CD4-positive, alpha-beta T cell treated with Interleukin-6 at 100 ng/mL for 8 hours (primary cell): ENCODE results near the gene ANKRD53.

Experiments used
- DNase-seq: peaks from one replicate; pipeline ENCODE4 v3.0.0-alpha.2; 2020; ENCODE audit warnings: mixed read lengths, low spot score

The ANKRD53 gene

DNA sequence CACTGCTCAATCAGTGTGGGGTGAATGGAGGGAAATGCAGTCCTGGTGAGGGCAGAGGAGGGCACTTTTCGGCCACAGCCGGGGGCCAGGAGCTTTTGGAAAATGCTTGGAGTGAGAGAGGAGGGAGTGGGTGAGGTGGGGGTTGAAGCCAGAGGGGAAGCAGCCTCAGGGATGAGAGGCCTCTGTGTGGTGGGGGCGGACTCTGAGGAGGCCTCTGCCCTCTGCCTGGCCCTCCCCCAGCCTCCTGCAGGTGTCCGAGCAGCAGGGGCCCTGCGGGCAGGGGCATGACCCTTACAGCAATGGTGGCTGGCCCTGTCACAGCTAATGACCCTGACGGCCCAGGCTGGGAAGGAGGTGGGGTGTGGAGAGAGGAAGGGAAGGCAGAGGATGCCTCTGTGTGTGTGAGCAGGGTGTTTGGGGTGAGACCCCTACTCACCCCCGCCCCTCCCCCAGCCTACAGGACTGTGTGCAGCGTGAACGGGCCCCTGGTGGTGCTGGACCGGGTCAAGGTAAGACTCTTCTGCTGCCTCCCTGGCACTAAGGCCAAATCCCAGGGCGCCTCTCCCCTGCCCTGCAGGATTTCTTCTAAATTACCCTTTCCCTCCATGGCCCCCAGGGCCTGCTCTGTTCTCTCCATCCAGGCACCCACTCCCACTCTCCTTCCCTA lies 35.1 kb upstream of the ANKRD53 start:
- no peak for DNase-seq

DNA sequence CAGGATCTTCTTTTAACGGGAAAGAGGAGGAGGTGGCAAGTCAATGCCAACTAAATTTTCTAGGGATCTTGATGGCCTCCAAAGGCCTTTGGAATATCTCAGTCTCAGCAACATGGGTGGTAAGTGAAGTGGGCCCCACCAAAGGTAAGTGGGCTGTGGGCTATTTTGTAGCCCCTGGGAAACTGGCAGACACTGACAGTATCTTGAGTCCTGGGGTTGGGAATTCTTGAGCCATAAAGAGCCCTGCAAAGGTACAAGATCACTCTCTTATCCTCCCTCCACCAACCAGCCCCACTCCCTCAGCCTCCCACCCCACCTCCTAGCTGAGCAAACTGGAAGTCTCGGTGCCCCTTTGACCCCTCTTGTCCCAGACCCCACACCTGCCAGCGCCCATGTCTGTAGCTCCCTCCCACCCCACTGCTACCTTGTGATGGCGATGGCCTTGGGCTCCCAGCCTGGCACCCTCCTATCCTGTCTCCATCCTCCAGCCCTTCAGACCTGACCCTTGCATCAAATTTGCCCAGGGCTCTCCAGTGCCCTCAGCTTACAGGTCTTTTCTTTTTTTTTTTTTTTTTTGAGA lies 34.2 kb upstream of the ANKRD53 start:
- DNase-seq: no peak

DNA sequence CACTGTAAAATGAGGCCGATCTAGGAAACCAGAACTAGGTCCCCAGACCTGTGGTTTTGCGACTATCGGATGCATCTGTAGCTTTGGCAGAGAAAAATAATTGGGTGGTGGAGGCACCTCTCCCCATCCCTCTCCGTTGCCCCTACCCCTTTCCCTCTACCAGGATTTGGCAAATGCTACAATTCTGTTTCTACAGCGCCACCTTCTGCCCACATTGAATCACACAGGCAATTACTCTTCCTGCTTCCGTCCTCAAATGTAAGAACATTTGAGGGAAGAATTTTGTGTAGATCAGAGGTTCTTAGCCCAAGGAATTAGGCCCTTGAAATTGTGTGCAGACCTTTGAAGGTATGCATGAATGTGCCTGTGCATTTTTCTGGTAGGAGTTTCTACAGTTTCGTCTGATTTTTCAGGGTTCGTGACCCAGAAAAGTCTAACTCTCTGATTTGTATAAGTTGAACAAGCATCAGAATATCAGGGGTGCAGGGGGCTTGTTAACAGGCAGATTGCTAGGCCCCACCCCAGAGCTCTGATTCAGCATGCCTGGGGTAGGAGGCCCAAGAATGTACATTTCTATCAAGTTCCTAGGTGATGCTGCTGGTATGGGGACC lies 31.5 kb upstream of the ANKRD53 start:
- peak; percentile 39 for DNase-seq

DNA sequence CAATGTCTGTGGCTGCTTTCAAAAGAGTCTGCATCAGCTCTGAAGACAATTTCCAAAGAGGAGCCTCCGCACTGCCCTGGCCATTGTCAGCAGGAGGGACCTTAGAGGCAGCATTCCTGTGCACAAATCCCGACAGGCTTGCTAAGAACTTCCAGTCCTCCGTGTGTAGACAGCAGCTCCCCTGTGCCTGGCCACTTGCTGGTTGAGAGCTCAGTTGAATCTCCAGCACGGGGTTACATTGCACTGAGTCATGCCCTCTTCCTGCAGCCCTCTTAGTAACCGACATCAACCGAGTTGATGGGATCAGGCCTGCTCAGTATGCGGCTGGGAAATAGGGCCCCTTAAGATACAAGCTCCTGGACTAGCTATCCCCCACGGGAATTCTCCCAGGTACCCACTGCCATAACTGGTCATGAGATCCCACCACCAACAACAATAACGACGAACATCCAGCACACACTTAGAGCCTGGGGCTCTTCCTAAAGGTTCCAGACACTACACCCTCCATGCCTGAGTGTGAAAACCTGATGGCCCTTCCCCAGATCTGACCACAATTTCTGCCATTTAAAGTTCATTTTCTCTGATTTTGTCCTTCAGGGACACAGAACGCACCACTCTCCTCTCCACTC lies 30.8 kb upstream of the ANKRD53 start:
- DNase-seq: no peak

DNA sequence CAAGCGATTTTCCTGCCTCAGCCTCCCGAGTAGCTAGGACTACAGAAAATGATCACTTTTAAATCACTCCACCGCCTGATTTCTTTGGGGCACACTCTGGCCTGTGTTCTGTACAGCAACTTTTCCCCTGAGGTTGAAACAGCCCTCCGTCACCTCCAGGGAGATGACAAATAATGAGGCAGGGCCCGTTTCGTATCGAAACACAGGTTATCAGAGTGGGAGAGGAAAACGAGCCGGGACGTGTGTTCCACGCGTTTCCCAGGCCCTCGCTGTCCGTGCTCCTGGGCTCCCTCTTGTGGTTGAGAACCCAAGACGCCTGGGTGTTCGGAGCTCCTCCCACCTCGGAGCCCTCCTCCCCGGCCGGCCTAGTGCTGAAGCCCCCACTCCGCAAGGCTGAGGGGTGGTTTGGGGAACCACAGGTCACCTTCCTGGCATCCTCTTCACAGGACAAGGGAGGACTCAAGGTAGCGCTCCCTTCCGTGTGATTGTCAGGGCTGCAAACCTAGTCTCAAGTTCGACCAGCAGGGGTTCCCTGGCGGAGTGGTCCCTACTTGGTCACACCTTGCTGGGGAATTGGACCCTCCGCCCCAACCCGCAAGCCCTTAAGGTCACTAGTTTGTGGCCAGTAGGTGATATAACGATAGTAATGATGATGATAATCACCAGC lies 30.0 kb upstream of the ANKRD53 start:
- DNase-seq: peak; percentile 69

DNA sequence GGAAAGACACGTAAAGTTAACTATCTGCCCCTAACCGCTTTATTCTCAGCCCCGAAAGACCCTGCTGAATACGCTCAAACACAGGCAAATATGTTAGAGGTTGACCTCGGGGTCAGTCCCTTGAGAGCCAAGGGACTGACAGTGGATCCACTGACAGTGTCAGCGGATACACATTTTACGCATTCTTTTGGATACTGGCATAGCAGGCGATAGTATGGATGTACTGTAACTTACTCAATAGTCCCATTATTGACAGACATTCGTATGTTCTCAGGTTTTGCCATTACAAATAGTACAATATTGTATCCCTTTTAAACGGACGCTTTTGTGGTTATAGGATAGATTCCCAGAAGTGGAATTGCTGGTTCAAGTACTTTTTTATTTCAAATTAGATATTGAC lies 29.3 kb upstream of the ANKRD53 start:
- no peak for DNase-seq

DNA sequence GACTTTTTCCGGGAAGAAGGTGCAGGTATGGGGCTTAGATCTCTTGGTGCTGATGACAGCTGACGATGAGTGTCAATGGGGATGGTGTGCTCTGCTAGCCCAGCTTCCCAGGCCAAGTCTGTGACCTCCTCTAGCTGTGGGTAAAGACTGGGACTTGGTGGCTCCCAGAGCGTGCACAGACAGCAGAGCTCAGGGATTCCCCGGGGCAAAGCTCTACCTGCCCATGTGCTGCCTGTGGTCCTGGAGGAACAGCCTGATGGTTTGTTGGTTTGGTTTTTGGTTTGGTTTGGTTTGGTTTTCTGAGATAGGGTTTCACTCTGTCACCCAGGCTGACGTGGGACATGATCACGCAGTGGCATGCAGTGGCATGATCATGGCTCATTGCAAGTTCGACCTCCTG lies 23.5 kb upstream of the ANKRD53 start:
- no peak for DNase-seq

DNA sequence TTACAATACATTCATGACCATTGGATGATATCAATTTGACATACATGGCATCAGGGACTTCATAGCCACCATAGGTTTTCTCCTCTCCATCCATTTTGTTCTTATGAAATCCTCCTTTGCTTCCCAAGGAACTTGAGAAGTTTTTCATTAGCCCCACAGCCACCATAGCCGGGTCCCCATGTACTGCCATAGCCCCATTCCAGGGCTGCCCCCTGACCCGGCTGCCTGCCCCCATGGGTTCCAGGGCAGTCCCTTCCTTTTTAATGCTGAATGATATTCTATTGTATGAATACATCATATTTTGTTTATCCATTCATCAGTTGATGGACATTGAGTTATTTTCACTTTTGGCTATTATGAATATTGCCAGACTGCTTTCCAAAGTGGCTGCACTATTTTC lies 22.3 kb upstream of the ANKRD53 start:
- DNase-seq: no peak

DNA sequence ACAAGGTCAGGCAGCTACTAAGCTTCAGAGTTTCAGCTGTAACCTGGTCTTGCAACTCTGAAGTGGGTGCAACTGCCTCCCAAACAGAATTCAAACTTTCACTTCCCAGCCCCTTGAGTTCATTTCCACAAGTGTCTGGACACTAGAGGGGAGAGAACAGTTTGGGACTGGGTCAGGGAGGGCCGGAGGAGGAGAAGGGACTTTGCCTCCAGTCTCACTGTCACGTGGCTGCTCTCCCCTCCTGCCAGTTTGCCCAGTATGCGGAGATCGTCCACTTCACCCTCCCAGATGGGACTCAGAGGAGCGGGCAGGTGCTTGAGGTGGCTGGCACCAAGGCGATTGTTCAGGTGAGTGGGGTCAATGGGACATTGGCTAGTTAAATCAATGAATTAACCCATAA lies 20.6 kb upstream of the ANKRD53 start:
- no peak for DNase-seq

DNA sequence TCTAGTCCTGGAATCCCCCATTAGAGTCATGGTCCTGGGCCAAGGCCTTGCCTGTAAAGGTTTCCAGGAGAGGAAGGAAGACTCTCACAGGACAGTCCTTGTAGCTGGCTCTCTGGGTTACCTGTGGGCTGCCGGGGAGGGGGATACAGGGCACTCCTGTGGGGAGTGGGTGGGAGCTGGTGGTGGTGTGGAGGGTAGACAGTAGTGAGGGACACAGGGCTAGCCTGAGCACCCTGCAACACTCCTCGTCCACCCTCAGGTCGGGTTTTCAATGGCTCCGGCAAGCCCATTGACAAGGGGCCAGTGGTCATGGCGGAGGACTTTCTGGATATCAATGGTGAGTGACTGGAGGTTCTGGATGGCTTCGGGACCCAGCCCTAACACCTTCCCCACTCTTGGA lies 19.7 kb upstream of the ANKRD53 start:
- DNase-seq: no peak

DNA sequence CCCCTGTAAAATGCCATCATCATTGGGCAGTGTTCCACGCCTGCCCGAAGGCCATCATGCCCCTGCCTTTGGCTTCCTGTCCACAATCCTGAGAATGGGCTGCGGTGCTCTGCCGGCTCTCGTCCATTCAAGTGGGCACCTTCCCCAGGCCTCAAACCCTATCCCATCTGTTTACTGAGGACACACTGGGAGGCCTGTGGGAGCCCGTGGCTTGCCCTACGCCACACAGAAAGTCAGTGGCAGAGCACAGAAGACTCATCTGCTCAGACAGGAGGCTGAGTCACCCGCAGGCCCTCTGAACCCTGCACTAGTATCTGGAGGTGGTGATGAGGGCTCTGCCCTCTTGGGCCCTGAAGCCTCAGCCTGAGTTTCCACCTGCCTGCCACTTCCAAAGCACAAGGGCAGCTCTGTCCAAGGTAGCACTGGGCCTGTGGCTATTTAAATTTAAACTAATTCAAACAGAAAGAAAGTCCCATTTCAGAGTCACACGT lies 19.1 kb upstream of the ANKRD53 start:
- DNase-seq: no peak

DNA sequence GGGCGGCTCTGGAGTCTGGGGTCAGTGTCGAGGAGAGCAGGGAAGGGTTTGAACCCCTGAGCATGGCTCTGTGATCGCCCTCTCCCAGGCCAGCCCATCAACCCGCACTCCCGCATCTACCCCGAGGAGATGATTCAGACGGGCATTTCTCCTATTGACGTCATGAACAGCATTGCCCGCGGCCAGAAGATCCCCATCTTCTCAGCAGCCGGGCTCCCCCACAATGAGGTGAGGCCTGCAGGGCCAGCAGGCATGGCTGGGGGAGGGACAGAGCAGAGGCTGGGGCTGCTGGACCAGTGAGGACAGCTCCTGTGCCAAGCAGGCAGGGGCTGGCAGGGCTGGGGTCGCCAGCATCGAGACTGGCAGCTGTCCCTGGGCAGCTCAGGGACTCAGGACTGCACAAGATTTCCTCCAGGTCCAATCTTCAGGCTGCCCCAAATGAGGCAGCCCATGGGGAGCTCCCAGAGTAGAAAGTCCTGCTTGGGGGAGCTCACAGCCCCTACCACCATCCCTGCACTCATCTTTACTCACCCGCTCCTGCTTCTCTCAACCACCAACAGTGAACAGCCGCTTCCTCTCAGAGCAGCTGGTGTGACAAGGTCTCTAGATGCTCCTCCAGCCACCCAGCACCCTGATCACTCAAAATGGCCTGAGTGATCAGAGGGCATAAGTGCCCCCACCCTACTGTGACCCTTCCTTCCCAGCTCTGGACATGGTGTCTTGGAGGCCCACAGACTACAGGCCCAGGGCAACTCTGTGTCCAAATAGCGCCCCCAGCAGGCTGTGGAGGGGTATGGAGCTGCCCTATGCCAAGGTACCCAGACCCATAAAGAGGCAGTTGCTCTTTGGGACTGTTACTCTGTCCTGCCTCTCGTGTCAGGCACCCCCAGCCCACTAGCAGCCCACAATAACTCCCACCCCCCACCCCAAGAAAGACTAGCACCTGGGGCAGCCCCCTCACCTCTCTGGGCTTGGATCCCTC lies 18.3 kb upstream of the ANKRD53 start:
- no peak for DNase-seq

DNA sequence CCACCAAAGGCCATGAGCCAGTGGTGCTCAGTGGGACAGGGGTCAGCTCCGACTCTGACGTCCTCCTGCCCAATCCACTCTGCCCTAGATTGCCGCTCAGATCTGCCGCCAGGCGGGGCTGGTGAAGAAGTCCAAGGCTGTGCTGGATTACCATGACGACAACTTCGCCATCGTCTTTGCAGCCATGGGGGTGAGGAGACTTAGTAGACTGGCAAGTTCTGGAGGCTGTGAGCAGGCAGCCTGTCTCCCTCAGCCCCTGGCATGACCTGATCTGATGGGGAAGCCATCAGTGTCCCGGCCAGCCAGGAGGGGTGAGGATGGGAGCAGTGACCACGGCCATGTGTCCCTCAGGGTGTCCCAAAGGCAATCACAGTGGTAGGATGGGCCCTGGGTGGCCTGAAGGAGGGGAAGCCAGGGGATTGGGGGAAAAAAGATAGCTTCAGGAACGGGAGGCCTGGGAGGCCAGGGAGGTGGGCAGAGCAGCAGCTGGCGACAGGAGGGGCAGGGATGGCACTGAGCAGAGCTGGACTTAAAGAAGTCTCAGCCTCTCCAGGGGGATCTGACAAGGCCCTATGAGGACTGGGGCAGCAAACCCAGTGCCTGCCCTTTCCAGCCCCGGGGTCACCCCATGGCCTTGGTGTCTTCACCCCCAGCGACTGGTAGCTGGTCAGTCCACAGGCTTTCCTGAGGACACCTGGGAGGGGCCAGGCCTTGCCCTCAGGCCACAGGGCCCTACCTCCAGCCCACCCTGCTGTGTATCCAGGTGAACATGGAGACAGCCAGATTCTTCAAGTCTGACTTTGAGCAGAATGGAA lies 17.4 kb upstream of the ANKRD53 start:
- no peak for DNase-seq

DNA sequence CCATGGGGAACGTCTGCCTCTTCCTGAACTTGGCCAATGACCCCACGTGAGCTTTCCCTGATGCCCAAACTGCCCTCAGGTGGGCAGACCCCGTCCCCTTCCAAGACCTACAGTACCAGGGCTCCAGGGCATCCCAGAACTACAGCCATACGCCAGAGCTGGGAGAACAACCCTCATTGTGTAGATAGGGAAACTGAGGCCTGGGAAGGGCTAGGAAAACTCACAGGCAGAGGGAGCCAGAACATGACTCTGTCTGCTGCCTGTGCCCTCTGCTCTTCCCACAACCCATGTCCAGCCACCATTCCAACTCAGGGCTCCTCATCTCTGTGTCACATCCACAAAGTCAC lies 16.8 kb upstream of the ANKRD53 start:
- DNase-seq: no peak

DNA sequence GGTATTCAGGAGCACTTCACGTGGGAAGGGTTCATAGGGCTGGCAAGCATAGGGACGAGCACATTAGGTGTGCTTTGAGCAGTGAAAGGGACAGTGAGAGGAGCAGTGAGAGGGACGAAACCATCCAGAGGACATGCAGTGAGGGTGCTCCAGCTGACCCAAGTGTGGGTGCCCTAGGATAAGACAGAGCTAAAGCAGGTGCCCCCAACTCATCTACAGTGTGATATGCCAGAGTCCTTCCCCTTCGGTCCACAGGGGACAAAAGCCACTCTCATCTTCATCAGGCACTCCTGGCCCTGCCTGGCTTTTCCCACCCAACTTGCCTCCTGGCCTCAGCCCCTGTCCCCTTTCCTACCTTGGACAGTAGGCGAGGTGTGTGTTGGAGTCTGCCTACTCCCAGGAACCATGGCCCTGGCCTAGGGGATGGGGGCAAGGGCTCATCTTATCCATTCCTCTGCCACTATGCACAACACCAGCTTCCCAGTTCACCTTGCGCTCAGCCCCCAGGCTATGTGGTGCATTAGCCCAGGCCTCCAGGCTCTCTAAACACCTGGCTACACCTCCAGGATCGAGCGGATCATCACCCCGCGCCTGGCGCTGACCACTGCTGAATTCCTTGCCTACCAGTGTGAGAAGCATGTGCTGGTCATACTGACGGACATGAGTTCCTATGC lies 16.1 kb upstream of the ANKRD53 start:
- no peak for DNase-seq

DNA sequence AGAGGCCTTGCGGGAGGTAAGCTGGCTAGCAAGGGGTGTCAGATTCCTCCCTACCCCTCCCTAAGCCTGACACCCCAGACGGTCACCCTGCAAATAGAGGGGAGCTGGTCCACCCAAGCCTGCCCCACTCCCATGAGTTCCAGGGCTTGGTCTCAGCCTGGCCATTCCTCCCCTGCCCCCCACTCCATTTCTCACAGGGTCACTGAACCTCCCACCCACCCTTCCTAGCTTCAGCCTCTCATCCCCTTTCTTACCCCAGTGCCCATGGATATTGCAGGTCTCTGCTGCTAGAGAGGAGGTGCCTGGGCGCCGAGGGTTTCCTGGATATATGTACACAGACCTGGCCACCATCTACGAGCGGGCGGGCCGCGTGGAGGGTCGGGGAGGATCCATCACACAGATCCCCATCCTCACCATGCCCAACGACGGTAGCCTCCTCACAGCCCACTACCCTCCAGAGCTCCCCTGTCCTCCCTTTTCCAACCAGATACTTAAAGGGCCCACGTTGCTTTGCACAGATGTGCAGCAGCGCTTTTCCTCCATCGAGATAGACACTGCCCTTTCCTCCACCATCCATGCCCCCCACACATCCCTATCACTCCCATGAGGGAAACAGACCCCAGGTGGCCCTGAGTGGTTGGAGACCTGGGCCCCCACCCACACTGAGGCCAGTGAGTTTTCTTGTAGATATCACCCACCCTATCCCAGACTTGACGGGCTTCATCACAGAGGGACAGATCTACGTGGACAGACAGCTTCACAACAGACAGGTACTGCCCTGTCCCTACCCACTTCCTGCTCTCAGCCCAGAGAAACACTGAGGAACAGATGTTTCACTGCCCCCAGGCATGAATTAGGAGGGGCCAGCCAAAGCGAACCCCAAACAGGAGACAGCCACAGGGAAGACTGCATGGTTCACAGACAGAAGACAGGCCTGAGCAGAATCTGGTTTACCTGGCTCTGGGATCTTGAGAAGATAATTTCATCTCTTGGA lies 15.2 kb upstream of the ANKRD53 start:
- no peak for DNase-seq

DNA sequence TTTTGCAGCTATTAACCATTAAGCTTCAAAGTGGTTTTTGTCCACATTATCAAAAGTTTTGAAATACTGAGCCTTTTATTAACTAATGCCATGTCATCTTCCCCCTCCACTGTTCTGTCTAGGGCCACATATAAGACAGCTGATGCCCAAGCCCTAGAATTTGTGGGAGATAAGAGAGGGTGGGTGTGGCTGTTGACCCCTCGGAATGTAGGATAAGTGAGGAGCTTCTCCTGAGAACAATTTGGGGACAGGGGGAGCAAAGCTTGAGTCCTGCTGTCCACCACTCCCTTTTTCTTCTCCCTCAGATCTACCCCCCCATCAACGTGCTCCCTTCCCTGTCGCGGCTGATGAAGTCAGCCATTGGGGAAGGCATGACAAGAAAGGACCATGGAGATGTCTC lies 14.3 kb upstream of the ANKRD53 start:
- DNase-seq: no peak

DNA sequence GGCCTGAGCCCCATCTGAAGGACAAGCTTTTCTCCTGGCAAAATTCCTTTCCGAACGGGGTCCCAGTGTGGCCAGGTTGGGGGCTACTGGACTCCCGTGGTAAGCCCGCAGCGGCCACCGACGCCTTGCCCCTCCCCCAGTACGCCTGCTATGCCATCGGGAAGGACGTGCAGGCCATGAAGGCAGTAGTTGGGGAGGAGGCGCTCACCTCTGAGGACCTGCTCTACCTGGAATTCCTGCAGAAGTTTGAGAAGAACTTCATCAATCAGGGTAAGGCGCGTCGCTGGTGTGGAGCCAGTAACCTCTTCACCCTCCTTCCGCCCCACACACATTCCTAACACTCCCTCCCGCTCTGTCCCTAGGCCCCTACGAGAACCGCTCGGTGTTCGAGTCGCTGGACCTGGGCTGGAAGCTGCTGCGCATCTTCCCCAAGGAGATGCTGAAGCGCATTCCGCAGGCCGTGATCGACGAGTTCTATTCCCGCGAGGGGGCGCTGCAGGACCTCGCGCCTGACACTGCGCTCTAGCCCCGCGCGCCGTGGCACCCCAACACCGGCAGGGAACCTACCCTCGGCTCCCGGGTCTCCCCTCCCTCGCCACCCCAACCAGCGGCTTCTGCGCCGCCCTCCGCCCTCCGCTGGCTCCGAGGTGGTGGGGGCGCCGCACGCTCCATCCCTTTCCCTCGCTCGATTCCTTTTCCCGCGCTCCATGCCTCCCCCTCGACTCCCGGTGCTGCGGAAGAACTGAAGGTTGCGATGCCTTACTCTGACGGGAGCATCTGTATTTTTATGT lies 13.6 kb upstream of the ANKRD53 start:
- peak; percentile 78 for DNase-seq
